HG03521 (cell line): ENCODE measurements around the gene UGGT1.
"Not testable (repeated sequence)": the region's sequence is repeated elsewhere in the genome, so short reads cannot be mapped to it uniquely, and the experiment has no call there.

Experiments
- ATAC-seq: cut with Tn5 transposase; IDR thresholded peaks from one replicate; pipeline ENCODE4 v1.9.1; 2021; ENCODE audit warnings: mild to moderate bottlenecking, moderate library complexity; ENCODE audit not compliant: unreplicated experiment

The UGGT1 gene

DNA sequence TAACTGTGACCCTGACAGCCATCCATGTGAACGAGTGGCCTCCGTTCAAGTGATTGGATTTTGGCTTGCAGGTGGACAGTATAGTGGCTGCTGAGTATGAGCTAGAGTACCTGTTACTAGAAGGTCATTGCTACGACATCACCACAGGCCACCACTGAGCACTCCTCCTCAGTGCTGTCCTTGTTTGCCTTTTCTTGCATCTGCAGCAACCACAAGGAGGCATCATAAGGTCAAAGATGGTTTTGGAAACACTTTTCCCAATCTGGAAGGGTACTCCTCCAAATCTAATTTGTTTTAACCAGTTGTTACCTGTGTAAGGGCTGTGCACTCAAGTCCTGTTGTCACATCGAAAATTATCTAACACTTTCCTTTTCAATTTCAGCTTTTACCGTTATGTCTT is 81.2 kb downstream of the UGGT1 start:
- ATAC-seq: no peak

GRCh38 chr2:128174067-128174466 is 83.1 kb downstream of the UGGT1 start:
- not testable (repeated sequence) for ATAC-seq

DNA sequence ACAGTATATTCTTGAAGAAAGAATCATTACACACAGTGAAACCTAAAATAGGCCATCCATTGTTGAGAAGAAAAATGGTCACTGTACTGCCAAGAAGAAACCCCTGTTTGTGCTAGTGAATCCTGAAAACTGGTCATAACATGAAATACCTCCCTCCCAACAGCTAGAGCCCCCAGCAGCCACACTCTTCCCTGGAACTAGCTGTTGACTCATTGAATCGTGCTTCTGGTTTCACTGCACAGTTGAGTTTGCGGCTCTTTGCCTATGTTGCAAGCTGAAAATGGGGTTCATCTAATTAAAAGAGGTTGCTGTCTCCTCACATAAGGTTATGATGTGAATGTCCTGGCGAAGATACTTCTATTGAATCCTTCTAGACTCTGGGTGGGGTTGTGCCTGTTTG is 86.3 kb downstream of the UGGT1 start:
- no peak for ATAC-seq

DNA sequence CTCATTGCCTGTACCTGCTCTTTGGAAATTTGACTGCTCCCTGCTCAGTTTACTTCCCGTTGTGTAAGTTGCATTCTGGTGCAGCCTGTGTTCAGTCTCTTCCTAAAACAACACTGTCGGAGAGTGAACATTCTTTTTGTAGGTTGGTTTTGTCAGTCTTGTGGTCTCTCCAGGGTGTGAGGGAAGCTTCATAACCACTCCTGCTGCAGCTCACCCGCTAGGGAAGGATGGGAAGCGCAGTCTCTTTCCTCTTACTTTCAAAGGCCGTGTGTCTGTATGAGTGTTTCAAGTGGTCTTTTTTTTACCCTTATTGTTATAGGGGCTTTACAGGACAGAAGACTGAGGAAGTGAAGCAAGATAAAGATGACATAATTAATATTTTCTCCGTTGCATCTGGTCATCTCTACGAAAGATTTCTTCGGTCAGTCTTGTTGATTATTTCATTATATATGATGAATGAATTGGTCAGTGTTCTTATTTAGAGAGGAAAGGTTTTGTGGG is 87.2 kb downstream of the UGGT1 start:
- no peak for ATAC-seq

DNA sequence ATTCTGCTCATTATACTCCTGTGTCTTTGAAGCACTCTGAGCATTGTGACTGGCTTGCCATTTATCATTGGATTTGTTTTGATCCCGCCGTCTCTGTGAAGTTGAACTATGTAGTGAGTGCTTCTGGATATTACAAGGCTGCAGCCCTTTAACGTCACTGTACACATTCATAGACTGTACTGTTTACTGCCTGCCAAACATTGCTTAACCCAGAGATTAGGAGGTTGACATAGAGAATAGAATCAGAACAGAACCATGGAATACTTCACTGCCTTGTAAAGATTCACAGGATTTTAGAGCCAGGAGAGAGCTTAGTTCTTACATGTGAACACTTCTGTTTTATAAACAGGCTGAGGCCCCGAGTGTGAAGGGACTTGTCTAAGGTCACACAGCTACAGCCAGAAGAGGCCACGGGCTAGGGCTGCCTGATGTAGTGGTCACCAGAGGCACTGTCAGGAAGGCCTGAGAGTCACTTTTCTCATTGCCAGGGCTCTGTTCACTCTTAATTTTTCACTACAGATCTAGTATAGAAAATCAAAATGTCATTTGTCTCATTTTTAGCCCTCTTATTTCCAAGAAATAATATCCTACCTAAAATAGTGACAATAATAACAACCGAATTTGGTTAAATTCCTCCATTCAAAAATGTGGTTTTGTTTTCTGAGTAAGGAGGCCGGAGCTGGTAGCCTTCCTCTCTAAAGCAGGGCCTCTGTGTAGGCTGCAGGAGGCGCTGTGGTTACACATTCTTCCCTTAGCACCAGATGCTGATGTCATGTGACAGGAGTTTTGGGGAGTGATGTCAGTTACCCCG is 87.9 kb downstream of the UGGT1 start:
- peak; percentile 64 for ATAC-seq

DNA sequence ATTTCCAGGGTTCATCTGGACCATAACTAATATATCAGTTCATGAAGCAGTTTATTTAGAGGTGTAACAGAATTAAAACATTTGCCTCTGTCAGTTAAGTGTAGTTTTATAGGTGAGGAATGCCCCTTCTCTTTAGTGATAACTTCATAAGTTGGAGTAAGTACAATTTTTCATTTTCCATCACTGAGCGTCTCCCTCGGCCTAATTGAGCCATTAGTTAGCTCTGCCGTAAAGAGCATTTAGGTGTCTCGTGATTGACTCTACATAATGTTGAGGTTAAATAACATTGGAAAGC is 88.4 kb downstream of the UGGT1 start:
- ATAC-seq: no peak

DNA sequence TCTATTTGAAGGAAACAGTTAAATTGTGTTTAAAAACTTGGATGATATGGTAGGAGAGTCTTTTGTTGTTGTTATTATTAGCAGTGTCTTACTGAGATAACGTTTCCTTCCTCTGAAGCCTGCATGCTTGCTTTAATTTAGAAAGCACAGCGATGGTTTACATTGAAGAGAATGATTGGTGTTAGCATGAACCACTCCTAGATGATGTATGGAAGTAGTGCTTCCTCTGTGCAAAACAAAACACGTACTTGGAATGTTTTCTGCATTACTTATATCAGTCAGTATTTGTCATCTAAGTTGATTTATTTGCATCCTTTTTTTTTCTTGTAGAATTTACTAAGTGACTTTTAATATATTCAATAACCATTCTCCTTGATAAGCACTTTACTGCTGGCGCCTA is 89.0 kb downstream of the UGGT1 start:
- ATAC-seq: no peak

DNA sequence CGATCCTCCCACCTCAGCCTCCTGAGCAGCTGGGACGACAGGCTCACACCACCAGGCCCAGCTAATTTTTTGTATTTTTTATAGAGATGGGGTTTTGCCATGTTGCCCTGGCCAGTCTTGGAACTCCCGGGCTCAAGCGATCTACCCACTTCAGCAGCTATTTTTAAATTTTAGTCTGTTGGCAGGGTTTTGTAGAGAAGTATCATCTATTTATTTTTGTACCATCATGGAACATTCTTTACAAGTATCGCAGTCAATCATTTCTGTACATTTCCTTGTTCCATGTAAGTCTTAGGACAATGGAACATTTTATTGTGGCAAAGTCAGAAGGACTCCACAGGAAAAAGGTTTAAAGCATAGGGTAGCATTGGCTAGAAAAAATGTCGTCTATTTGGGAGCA is 94.6 kb downstream of the UGGT1 start:
- no peak for ATAC-seq

- ATAC-seq: no peak
Measured at GRCh38 chr2:128187032-128187654, 96.1 kb downstream of the UGGT1 start.

- no peak for ATAC-seq
Measured at GRCh38 chr2:128195435-128195984, 104.5 kb downstream of the UGGT1 start.

GRCh38 chr2:128196026-128196425 is 105.0 kb downstream of the UGGT1 start:
- ATAC-seq: no peak

- ATAC-seq: no peak
Measured at GRCh38 chr2:128196471-128196931, 105.5 kb downstream of the UGGT1 start.

- ATAC-seq: no peak
Measured at GRCh38 chr2:128197059-128197458, 106.1 kb downstream of the UGGT1 start.

- ATAC-seq: no peak
Measured at GRCh38 chr2:128198656-128199055, 107.7 kb downstream of the UGGT1 start.

DNA sequence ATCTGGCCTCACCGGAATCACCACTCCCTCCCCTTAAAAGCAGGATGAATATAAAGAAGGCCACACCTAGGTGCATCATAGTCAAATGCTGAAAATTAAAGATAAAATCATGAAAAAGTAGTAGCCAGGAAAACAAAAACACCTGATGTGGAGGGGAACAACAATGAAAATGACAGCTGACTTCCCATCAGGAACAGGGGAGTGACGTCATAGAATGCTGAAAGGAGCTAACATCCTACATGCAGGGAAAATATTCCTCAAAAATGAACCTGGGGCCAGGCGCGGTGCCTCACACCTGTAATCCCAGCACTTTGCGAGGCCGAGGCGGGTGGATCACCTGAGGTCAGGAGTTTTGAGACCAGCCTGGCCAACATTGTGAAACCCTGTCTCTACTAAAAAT is 108.1 kb downstream of the UGGT1 start:
- ATAC-seq: no peak

GRCh38 chr2:128202791-128203190 is 111.8 kb downstream of the UGGT1 start:
- no peak for ATAC-seq

DNA sequence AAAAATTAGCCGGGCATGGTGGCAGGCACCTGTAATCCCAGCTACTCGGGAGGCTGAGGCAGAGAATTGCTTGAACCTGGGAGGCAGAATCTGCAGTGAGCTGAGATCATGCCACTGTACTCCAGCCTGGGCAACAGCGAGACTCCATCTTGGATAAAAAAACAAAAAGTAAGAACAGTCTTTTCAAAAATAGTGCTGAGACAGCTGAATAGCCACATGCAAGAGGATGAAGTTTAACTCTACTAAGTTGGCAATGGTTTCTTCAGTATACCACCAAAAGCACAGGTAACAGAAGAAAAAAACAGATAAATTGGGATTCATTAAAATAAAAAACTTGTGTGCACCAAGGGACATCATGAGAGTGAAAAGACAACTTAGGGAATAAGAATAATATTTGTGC is 115.2 kb downstream of the UGGT1 start:
- ATAC-seq: no peak

GRCh38 chr2:128208023-128208422 is 117.0 kb downstream of the UGGT1 start:
- ATAC-seq: no peak

GRCh38 chr2:128208631-128209324 is 117.8 kb downstream of the UGGT1 start:
- ATAC-seq: not testable (repeated sequence)

DNA sequence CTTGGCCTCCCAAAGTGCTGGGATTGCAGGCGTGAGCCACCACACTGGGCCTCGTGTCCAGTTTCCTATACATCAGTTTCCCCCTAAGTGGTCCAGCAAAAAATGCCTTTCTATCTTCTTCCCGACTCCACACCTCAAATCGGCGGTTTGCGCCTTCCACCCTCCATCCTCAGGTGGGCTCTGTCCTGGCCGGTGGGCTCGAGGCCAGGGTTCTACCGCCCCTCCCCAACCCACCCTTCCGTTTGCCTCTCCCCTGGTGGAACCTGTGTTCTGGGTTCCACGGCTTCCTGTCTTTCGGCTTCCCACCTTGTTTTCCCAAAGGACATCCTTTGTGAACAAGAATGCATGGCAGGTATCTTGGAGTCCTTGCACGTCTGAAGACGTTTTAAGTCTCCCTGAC is 123.3 kb downstream of the UGGT1 start:
- no peak for ATAC-seq

DNA sequence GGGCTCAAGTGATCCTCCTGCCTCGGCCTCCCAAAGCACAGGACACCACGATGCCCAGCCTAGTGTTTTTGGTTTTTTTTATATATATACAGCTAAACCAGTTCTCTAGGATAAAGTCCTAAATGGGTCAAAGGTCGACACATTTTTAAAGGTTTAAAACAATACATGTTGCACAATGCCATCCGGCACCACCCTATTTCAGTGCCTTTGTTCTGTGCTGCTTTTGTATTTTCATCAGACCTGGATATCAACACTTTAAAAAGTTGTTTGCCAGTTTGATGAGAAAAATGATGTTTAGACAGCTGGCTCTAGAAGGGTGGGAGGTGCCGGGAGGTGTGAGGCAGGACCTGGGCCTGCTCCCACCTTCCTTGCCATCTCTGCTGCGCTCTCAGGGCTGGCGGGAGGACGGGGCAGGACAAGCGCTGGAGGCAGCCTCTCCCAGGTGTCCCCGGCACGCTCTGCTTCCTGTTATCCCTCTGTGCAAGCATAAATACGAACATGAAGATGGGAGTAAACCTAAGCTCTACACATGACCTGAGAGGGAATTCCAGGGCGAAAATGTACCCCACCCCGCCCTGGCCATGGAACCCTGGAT is 124.0 kb downstream of the UGGT1 start:
- no peak for ATAC-seq
